HepG2 (cell line): ENCODE results near the gene CHAF1A. TPM values are rescaled to one million over a fixed set of nuclear protein-coding genes. Genes with fewer than 3 reads are reported as not detected.
A peak's percentile ranks its signal among the peaks of the same experiment; 100 is the strongest.

Experiments used
- ARID2 ChIP-seq: sonication (generic); formaldehyde crosslinking; IDR thresholded peaks from 2 replicates; pipeline ENCODE4 v1.8.1; 2022; ENCODE audit warnings: mild to moderate bottlenecking, missing genetic modification reagents, borderline replicate concordance
- ATM ChIP-seq: fragments of 450-650 bp; IDR thresholded peaks from 2 replicates; pipeline ENCODE4 v1.7.1; 2017; ENCODE audit warnings: mild to moderate bottlenecking, borderline replicate concordance
- E2F1 ChIP-seq: sonication (generic); formaldehyde crosslinking; IDR thresholded peaks from 2 replicates; pipeline ENCODE4 v1.5.0; 2020; ENCODE audit warnings: missing genetic modification reagents
- EHMT2 ChIP-seq: fragments of 200-600 bp; sonication (generic); IDR thresholded peaks from 2 replicates; pipeline ENCODE4 v1.7.0; 2017; ENCODE audit warnings: antibody characterized with exemption, low read depth, low read length, borderline replicate concordance
- FOXO1 ChIP-seq: sonication (generic); formaldehyde crosslinking; IDR thresholded peaks from 2 replicates; pipeline ENCODE4 v1.4.0; 2020; ENCODE audit warnings: missing genetic modification reagents
- GMEB1 ChIP-seq: sonication (generic); formaldehyde crosslinking; IDR thresholded peaks from 2 replicates; pipeline ENCODE4 v1.5.1; 2020; ENCODE audit warnings: missing genetic modification reagents, mild to moderate bottlenecking, borderline replicate concordance
- NR3C1 ChIP-seq: sonication (generic); formaldehyde crosslinking; IDR thresholded peaks from 2 replicates; pipeline ENCODE4 v1.4.0; 2020; ENCODE audit warnings: missing genetic modification reagents
- PAWR ChIP-seq: sonication (generic); formaldehyde crosslinking; IDR thresholded peaks from 2 replicates; pipeline ENCODE4 v1.4.0; 2020; ENCODE audit warnings: missing genetic modification reagents, mild to moderate bottlenecking, borderline replicate concordance
- SCMH1 ChIP-seq: sonication (generic); formaldehyde crosslinking; IDR thresholded peaks from 2 replicates; pipeline ENCODE4 v1.9.0; 2021; ENCODE audit warnings: missing genetic modification reagents, mild to moderate bottlenecking, borderline replicate concordance
- ZBTB2 ChIP-seq: sonication (generic); formaldehyde crosslinking; IDR thresholded peaks from 2 replicates; pipeline ENCODE4 v1.8.0; 2022; ENCODE audit warnings: low read depth, missing genetic modification reagents
- ZFYVE20 ChIP-seq: sonication (generic); formaldehyde crosslinking; IDR thresholded peaks from 2 replicates; pipeline ENCODE4 v1.8.0; 2023; ENCODE audit warnings: low read depth, mild to moderate bottlenecking, moderate library complexity, missing genetic modification reagents, borderline replicate concordance
- ZMAT3 ChIP-seq: sonication (generic); formaldehyde crosslinking; conservative IDR thresholded peaks from 2 replicates; pipeline ENCODE4 v1.7.0; 2021; ENCODE audit warnings: missing genetic modification reagents
- ZNF333 ChIP-seq: sonication (generic); formaldehyde crosslinking; IDR thresholded peaks from 2 replicates; pipeline ENCODE4 v1.4.0; 2020; ENCODE audit warnings: mild to moderate bottlenecking, missing genetic modification reagents, borderline replicate concordance
- ZNF503 ChIP-seq: sonication (generic); formaldehyde crosslinking; IDR thresholded peaks from 2 replicates; pipeline ENCODE4 v1.4.0; 2020; ENCODE audit warnings: missing genetic modification reagents
- ZNF781 ChIP-seq: sonication (generic); formaldehyde crosslinking; IDR thresholded peaks from 2 replicates; pipeline ENCODE4 v1.5.1; 2020; ENCODE audit warnings: borderline replicate concordance, mild to moderate bottlenecking, missing genetic modification reagents; ENCODE audit errors: not compliant biosample characterization
- polyA plus RNA-seq, 8 experiments: library from polyadenylated mRNA; depleted of rRNA in 3 of 8; stranded (reverse) in 7 of 8; unstranded in 1 of 8; fragments of >200 nt; fragmentation: Illumina TruSeq in 4 of 8; extraction: Trizol in 4 of 8; gene quantifications; 2 replicates each; pipeline versions ENCODE4 v1.2.1 to v1.2.3, GENCODE V29; 2011 to 2016; ENCODE audit warnings: low read depth in 4 of 8, missing spikeins in 1 of 8, mixed read lengths in 1 of 8; ENCODE audit not compliant: insufficient read depth in 1 of 8
- total RNA-seq, 5 experiments: library from RNA; depleted of rRNA; stranded (reverse); fragments of >200 nt; fragmentation: Illumina TruSeq; extraction: Trizol; gene quantifications; 2 replicates each; pipeline ENCODE4 v1.2.3, GENCODE V29; 2016; ENCODE audit warnings: low read depth in 1 of 5
- TF ChIP-seq, protein P1 (sequence below): sonication (generic); formaldehyde crosslinking; IDR thresholded peaks from 2 replicates; pipeline ENCODE4 v1.4.0; 2020; ENCODE audit warnings: missing genetic modification reagents
- TF ChIP-seq, protein P2 (sequence below): sonication (generic); formaldehyde crosslinking; IDR thresholded peaks from 2 replicates; pipeline ENCODE4 v1.8.0; 2022; ENCODE audit warnings: missing genetic modification reagents, mild to moderate bottlenecking, borderline replicate concordance
- TF ChIP-seq, protein P3 (sequence below): sonication (generic); formaldehyde crosslinking; IDR thresholded peaks from 2 replicates; pipeline ENCODE4 v1.4.0; 2020; ENCODE audit warnings: missing genetic modification reagents

Gene CHAF1A
- total and polyA plus RNA-seq, 2 of the 13 experiments (the other 11 are each of a cell fraction or from before 2014, with no cell fraction given) = 11.0 to 34.8 TPM

GRCh38 chr19:4390567-4391305 lies 11.7 kb upstream of the CHAF1A start (continued):
- TF ChIP-seq, protein P1, sequence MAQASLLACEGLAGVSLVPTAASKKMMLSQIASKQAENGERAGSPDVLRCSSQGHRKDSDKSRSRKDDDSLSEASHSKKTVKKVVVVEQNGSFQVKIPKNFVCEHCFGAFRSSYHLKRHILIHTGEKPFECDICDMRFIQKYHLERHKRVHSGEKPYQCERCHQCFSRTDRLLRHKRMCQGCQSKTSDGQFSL (CRISPR knock-in tag) = 0 out of 2 replicates have a peak, but pooled peaks have one; percentile 39
- TF ChIP-seq FOXO1 (CRISPR knock-in tag) = no peak; the same call in 1 of the 2 replicates
- no peak for TF ChIP-seq ZNF781
- no peak for TF ChIP-seq NR3C1
- TF ChIP-seq PAWR (CRISPR knock-in tag) = no peak
- no peak for TF ChIP-seq ZFYVE20 (CRISPR knock-in tag)
- no peak for TF ChIP-seq SCMH1 (CRISPR knock-in tag)
- TF ChIP-seq ZNF333 = 0 out of 2 replicates have a peak, but pooled peaks have one; percentile 28
- peak; percentile 72 for TF ChIP-seq ZNF503 (CRISPR knock-in tag)
- TF ChIP-seq E2F1 = peak; percentile 50; the same call in 1 of the 2 replicates
- TF ChIP-seq GMEB1 (CRISPR knock-in tag) = no peak
- TF ChIP-seq, protein P2, sequence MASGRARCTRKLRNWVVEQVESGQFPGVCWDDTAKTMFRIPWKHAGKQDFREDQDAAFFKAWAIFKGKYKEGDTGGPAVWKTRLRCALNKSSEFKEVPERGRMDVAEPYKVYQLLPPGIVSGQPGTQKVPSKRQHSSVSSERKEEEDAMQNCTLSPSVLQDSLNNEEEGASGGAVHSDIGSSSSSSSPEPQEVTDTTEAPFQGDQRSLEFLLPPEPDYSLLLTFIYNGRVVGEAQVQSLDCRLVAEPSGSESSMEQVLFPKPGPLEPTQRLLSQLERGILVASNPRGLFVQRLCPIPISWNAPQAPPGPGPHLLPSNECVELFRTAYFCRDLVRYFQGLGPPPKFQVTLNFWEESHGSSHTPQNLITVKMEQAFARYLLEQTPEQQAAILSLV = no peak
- TF ChIP-seq EHMT2 = no peak
- TF ChIP-seq ZMAT3 (CRISPR knock-in tag) = peak; percentile 31; the same call in 1 of the 2 replicates
- TF ChIP-seq, protein P3, sequence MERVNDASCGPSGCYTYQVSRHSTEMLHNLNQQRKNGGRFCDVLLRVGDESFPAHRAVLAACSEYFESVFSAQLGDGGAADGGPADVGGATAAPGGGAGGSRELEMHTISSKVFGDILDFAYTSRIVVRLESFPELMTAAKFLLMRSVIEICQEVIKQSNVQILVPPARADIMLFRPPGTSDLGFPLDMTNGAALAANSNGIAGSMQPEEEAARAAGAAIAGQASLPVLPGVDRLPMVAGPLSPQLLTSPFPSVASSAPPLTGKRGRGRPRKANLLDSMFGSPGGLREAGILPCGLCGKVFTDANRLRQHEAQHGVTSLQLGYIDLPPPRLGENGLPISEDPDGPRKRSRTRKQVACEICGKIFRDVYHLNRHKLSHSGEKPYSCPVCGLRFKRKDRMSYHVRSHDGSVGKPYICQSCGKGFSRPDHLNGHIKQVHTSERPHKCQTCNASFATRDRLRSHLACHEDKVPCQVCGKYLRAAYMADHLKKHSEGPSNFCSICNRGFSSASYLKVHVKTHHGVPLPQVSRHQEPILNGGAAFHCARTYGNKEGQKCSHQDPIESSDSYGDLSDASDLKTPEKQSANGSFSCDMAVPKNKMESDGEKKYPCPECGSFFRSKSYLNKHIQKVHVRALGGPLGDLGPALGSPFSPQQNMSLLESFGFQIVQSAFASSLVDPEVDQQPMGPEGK (CRISPR knock-in tag) = peak; percentile 88
- TF ChIP-seq ARID2 (CRISPR knock-in tag) = peak; percentile 81; the same call in 1 of the 2 replicates
- TF ChIP-seq ZBTB2 (CRISPR knock-in tag) = no peak
- no peak for TF ChIP-seq ATM
